Peyer's patch (tissue), 4 donors: ENCODE measurements around the gene CACNA2D2.

Source experiments
- POLR2A ChIP-seq, 2 donors: fragments of 450-650 bp; IDR thresholded peaks; one replicate each; pipeline ENCODE4 v1.5.1; 2017; ENCODE audit warnings: antibody characterized with exemption in 2 of 2, mild to moderate bottlenecking in 2 of 2, moderate library complexity in 2 of 2
- TF ChIP-seq, protein P1 (sequence below), 6 experiments: fragments of 450-650 bp in 4 of 6; fragments of 200-600 bp in 2 of 6; sonication (generic) in 1 of 6; IDR thresholded peaks; one replicate each; pipeline ENCODE4 v1.5.1; 2017 to 2019; ENCODE audit warnings: antibody characterized with exemption in 6 of 6, mild to moderate bottlenecking in 3 of 6, moderate library complexity in 1 of 6

DNA sequence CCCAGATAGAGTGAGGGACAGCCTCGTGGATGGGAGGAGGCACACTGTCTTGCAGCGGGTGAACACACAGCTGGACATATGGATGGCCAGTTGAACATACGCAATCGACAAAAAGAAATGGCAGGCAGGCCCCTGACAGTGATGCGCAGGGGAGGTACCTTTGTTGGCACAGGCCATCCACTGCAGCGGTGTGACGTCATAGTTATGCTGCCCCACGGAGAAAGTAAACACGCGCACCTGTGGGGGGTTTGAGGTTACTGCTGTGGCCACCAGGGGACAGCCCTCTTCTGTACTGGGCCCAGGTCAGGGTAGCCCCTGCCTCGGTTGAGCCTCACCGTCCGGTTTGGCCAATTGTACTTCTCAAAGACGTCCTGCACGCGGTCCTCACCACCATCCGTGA is 124.7 kb downstream of the CACNA2D2 start:
- TF ChIP-seq, protein P1, sequence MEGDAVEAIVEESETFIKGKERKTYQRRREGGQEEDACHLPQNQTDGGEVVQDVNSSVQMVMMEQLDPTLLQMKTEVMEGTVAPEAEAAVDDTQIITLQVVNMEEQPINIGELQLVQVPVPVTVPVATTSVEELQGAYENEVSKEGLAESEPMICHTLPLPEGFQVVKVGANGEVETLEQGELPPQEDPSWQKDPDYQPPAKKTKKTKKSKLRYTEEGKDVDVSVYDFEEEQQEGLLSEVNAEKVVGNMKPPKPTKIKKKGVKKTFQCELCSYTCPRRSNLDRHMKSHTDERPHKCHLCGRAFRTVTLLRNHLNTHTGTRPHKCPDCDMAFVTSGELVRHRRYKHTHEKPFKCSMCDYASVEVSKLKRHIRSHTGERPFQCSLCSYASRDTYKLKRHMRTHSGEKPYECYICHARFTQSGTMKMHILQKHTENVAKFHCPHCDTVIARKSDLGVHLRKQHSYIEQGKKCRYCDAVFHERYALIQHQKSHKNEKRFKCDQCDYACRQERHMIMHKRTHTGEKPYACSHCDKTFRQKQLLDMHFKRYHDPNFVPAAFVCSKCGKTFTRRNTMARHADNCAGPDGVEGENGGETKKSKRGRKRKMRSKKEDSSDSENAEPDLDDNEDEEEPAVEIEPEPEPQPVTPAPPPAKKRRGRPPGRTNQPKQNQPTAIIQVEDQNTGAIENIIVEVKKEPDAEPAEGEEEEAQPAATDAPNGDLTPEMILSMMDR (IDR thresholded peaks at IDR 0.05): no peak
- TF ChIP-seq POLR2A (IDR thresholded peaks at IDR 0.05): no peak
